Neural cell (in vitro differentiated cells): Measurements from ENCODE around the gene ITGAX. TPM values are rescaled to one million over a fixed set of nuclear protein-coding genes. Genes with fewer than 3 reads are reported as not detected.

Experiments used
- H2AFZ ChIP-seq: fragments of 200-600, 300-800 bp; sonication (generic), shearing (Covaris generic); 2 replicates; pipeline ENCODE4 v1.6.0; 2014; ENCODE audit warnings: low read depth, mild to moderate bottlenecking, antibody characterized with exemption, low read length, moderate library complexity
- H3F3A ChIP-seq: fragments of 200-600 bp; shearing (Covaris generic); 2 replicates; pipeline ENCODE4 v1.6.1; 2016; ENCODE audit warnings: mild to moderate bottlenecking, moderate library complexity, mixed read lengths, antibody characterized with exemption, low read length; ENCODE audit not compliant: insufficient read depth, poor library complexity, severe bottlenecking
- H3K27ac ChIP-seq: fragments of 200-600, 300-800 bp; sonication (generic), shearing (Covaris generic); 2 replicates; pipeline ENCODE4 v1.5.1; 2014; ENCODE audit warnings: mild to moderate bottlenecking, low read length, moderate library complexity
- H3K27me3 ChIP-seq: fragments of 300-800, 200-600 bp; sonication (generic), shearing (Covaris generic); 2 replicates; pipeline ENCODE4 v1.6.0; 2014; ENCODE audit warnings: mild to moderate bottlenecking, low read depth, low read length, moderate library complexity; ENCODE audit not compliant: insufficient read depth
- H3K36me3 ChIP-seq: fragments of 300-800, 200-600 bp; sonication (generic), shearing (Covaris generic); 2 replicates; pipeline ENCODE4 v1.5.1; 2014; ENCODE audit warnings: mild to moderate bottlenecking, antibody characterized with exemption, low read length, moderate library complexity; ENCODE audit not compliant: insufficient read depth
- H3K4me2 ChIP-seq: fragments of 300-800, 200-600 bp; sonication (generic), shearing (Covaris generic); 2 replicates; pipeline ENCODE4 v1.6.0; 2014; ENCODE audit warnings: mild to moderate bottlenecking, low read length
- H3K4me3 ChIP-seq: fragments of 300-800, 200-600 bp; sonication (generic), shearing (Covaris generic); 2 replicates; pipeline ENCODE4 v1.5.1; 2014; ENCODE audit warnings: mild to moderate bottlenecking, low read length, moderate library complexity
- H3K79me2 ChIP-seq: fragments of 200-600 bp; shearing (Covaris generic); replicated peaks from 2 replicates; pipeline ENCODE4 v1.6.0; 2014; ENCODE audit warnings: mild to moderate bottlenecking, low read length, moderate library complexity; ENCODE audit not compliant: insufficient read depth
- H3K9ac ChIP-seq: fragments of 300-800, 200-600 bp; sonication (generic), shearing (Covaris generic); 2 replicates; pipeline ENCODE4 v1.6.1; 2016; ENCODE audit warnings: mild to moderate bottlenecking, low read length, mixed read lengths
- H3K9me2 ChIP-seq: fragments of 200-600 bp; shearing (Covaris generic); 2 replicates; pipeline ENCODE4 v1.6.1; 2016; ENCODE audit warnings: mild to moderate bottlenecking, low read length, mixed read lengths; ENCODE audit not compliant: insufficient read depth
- H3K9me3 ChIP-seq: fragments of 200-600, 300-800 bp; sonication (generic), shearing (Covaris generic); 2 replicates; pipeline ENCODE4 v1.6.1; 2016; ENCODE audit warnings: mild to moderate bottlenecking, mixed run types, low read length, moderate library complexity, mixed read lengths
- H4K20me1 ChIP-seq: fragments of 200-600 bp; shearing (Covaris generic); 2 replicates; pipeline ENCODE4 v1.6.1; 2016; ENCODE audit warnings: mild to moderate bottlenecking, mixed run types; ENCODE audit not compliant: insufficient read depth
- EP300 ChIP-seq: fragments of 450-650 bp; conservative IDR thresholded peaks from 2 replicates; pipeline ENCODE4 v1.6.1; 2014; ENCODE audit warnings: antibody characterized with exemption, mild to moderate bottlenecking, moderate library complexity; ENCODE audit not compliant: poor library complexity, severe bottlenecking
- EZH2 ChIP-seq: fragments of 200-600, 300-800 bp; shearing (Covaris generic), sonication (generic); IDR thresholded peaks from 2 replicates; pipeline ENCODE4 v1.6.1; 2014; ENCODE audit warnings: antibody characterized with exemption, low read length, borderline replicate concordance, mild to moderate bottlenecking; ENCODE audit not compliant: insufficient read depth, poor library complexity, severe bottlenecking
- MXI1 ChIP-seq: fragments of 450-650 bp; conservative IDR thresholded peaks from 2 replicates; pipeline ENCODE4 v1.6.1; 2014; ENCODE audit warnings: antibody characterized with exemption, mild to moderate bottlenecking; ENCODE audit not compliant: poor library complexity, severe bottlenecking
- POLR2AphosphoS5 ChIP-seq: IDR thresholded peaks from 2 replicates; pipeline ENCODE4 v1.6.1; 2012
- RAD21 ChIP-seq: fragments of 450-650 bp; conservative IDR thresholded peaks from 2 replicates; pipeline ENCODE4 v1.6.1; 2014; ENCODE audit warnings: antibody characterized with exemption, mild to moderate bottlenecking, moderate library complexity
- SMC3 ChIP-seq: fragments of 450-650 bp; conservative IDR thresholded peaks from 2 replicates; pipeline ENCODE4 v1.6.1; 2014; ENCODE audit warnings: antibody characterized with exemption, mild to moderate bottlenecking, moderate library complexity; ENCODE audit not compliant: poor library complexity
- TAF1 ChIP-seq: IDR thresholded peaks from 2 replicates; pipeline ENCODE4 v1.6.1; 2012; ENCODE audit warnings: low read depth
- polyA plus RNA-seq: library from polyadenylated mRNA; depleted of rRNA; stranded (reverse); fragments of >200 nt; gene quantifications from 2 replicates; pipeline ENCODE4 v1.2.3, GENCODE V29; 2014
- TF ChIP-seq, protein P1 (sequence below): fragments of 450-650 bp; IDR thresholded peaks from 2 replicates; pipeline ENCODE4 v1.5.1; 2014; ENCODE audit warnings: antibody characterized with exemption, mild to moderate bottlenecking, moderate library complexity; ENCODE audit not compliant: poor library complexity, severe bottlenecking
- TF ChIP-seq, protein P2 (sequence below): IDR thresholded peaks from 2 replicates; pipeline ENCODE4 v1.6.1; 2012; ENCODE audit warnings: borderline replicate concordance

ITGAX gene
- polyA plus RNA-seq, 1 donor from 2014 or later, result not detected

DNA sequence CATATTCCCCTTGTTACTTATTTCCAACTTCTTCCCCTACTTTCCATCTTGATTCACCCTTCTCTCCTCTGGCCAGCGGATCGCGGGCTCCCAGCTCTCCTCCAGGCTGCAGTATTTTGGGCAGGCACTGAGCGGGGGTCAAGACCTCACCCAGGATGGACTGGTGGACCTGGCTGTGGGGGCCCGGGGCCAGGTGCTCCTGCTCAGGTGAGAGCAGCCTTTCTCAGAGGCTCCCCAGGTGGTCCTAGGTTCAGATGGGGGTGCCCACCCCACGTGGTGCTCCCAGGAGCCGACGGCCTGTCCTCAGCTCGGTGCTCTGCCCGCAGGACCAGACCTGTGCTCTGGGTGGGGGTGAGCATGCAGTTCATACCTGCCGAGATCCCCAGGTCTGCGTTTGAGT is 16.0 kb downstream of the ITGAX start:
- TF ChIP-seq EZH2 (no peak), POLR2AphosphoS5 (no peak), MXI1 (no peak), EP300 (no peak), SMC3 (no peak), TAF1 (no peak), RAD21 (no peak)
- TF ChIP-seq, protein P1, sequence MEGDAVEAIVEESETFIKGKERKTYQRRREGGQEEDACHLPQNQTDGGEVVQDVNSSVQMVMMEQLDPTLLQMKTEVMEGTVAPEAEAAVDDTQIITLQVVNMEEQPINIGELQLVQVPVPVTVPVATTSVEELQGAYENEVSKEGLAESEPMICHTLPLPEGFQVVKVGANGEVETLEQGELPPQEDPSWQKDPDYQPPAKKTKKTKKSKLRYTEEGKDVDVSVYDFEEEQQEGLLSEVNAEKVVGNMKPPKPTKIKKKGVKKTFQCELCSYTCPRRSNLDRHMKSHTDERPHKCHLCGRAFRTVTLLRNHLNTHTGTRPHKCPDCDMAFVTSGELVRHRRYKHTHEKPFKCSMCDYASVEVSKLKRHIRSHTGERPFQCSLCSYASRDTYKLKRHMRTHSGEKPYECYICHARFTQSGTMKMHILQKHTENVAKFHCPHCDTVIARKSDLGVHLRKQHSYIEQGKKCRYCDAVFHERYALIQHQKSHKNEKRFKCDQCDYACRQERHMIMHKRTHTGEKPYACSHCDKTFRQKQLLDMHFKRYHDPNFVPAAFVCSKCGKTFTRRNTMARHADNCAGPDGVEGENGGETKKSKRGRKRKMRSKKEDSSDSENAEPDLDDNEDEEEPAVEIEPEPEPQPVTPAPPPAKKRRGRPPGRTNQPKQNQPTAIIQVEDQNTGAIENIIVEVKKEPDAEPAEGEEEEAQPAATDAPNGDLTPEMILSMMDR, result no peak
- TF ChIP-seq, protein P2, sequence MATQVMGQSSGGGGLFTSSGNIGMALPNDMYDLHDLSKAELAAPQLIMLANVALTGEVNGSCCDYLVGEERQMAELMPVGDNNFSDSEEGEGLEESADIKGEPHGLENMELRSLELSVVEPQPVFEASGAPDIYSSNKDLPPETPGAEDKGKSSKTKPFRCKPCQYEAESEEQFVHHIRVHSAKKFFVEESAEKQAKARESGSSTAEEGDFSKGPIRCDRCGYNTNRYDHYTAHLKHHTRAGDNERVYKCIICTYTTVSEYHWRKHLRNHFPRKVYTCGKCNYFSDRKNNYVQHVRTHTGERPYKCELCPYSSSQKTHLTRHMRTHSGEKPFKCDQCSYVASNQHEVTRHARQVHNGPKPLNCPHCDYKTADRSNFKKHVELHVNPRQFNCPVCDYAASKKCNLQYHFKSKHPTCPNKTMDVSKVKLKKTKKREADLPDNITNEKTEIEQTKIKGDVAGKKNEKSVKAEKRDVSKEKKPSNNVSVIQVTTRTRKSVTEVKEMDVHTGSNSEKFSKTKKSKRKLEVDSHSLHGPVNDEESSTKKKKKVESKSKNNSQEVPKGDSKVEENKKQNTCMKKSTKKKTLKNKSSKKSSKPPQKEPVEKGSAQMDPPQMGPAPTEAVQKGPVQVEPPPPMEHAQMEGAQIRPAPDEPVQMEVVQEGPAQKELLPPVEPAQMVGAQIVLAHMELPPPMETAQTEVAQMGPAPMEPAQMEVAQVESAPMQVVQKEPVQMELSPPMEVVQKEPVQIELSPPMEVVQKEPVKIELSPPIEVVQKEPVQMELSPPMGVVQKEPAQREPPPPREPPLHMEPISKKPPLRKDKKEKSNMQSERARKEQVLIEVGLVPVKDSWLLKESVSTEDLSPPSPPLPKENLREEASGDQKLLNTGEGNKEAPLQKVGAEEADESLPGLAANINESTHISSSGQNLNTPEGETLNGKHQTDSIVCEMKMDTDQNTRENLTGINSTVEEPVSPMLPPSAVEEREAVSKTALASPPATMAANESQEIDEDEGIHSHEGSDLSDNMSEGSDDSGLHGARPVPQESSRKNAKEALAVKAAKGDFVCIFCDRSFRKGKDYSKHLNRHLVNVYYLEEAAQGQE, result no peak
- H3K9ac ChIP-seq, result no peak overlapping the region
- no peaks in the 10 kb centered on the region for H3K79me2 ChIP-seq
- no peak overlapping the region for H3K27ac ChIP-seq
- H3K4me2 ChIP-seq, result no peak overlapping the region
- H2AFZ ChIP-seq, result no peak overlapping the region
- H3K4me3 ChIP-seq, result no peak overlapping the region
- no peaks in the 10 kb centered on the region for H3K9me3 ChIP-seq
- H3K9me2 ChIP-seq, result no peaks in the 10 kb centered on the region
- H4K20me1 ChIP-seq, result no peaks in the 10 kb centered on the region
- no peaks in the 10 kb centered on the region for H3K36me3 ChIP-seq
- no peaks in the 10 kb centered on the region for H3K27me3 ChIP-seq
- no peaks in the 10 kb centered on the region for H3F3A ChIP-seq

DNA sequence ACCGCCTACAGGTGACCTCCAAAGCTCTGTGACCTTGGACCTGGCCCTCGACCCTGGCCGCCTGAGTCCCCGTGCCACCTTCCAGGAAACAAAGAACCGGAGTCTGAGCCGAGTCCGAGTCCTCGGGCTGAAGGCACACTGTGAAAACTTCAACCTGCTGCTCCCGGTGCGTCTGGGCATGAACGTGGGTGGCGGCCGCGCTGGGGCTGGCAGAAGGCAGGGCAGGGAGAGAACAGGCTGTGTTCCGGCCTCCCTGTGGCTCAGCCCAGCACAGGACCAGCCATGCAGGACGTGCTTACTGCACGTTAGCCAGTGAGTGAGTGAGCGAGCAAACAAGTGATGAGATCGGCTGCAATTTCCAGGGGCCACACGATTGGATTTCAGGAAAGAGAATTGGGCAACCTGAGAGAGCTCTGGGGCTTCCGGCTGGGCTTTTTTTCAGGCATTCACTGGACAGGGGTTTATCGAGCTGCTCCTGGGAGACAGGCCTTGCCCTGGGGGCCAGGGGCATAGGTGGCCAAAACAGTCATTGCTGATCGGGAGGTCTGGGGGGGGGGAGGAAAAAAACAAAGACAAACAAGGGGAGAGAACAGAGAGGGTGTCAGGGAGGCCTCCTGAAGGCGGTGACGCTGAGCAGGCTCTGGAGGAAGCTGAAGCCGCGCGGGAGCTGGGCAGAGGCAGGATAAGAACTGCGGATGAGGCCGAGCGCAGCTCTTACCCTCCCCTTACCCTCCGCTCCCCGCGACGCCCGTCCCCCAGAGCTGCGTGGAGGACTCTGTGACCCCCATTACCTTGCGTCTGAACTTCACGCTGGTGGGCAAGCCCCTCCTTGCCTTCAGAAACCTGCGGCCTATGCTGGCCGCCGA is 16.9 kb downstream of the ITGAX start:
- Histone ChIP-seq H3K79me2 (no peaks in the 10 kb centered on the region), H3K9ac (no peak overlapping the region), H3K36me3 (no peaks in the 10 kb centered on the region), H3K27me3 (no peaks in the 10 kb centered on the region), H3K9me3 (no peaks in the 10 kb centered on the region), H3K27ac (no peak overlapping the region), H3K4me3 (no peak overlapping the region), H3K4me2 (no peak overlapping the region), H3K9me2 (no peaks in the 10 kb centered on the region), H3F3A (no peaks in the 10 kb centered on the region), H4K20me1 (no peaks in the 10 kb centered on the region), H2AFZ (no peak overlapping the region)
- TF ChIP-seq POLR2AphosphoS5 (no peak), TAF1 (no peak), SMC3 (no peak), RAD21 (no peak), MXI1 (no peak), EZH2 (no peak), EP300 (no peak)
- TF ChIP-seq, protein P2, result no peak
- TF ChIP-seq, protein P1, result no peak
